Ishikawa (cell line): ENCODE results near the gene MORC1.

Experiments used
- CEBPB ChIP-seq: IDR thresholded peaks from 2 replicates; pipeline ENCODE4 v1.6.1; 2012
- CREB1 ChIP-seq: IDR thresholded peaks from 2 replicates; pipeline ENCODE4 v1.6.1; 2012; ENCODE audit warnings: low read depth
- EGR1 ChIP-seq: IDR thresholded peaks from 2 replicates; pipeline ENCODE4 v1.6.1; 2012
- EP300 ChIP-seq: IDR thresholded peaks from 2 replicates; pipeline ENCODE4 v1.6.1; 2012; ENCODE audit warnings: borderline replicate concordance
- FOXM1 ChIP-seq: IDR thresholded peaks from 2 replicates; pipeline ENCODE4 v1.6.1; 2012; ENCODE audit warnings: low read depth, borderline replicate concordance
- NFIC ChIP-seq: IDR thresholded peaks from 2 replicates; pipeline ENCODE4 v1.6.1; 2012
- RAD21 ChIP-seq: IDR thresholded peaks from 2 replicates; pipeline ENCODE4 v1.6.1; 2012; ENCODE audit warnings: low read depth
- REST ChIP-seq: IDR thresholded peaks from 2 replicates; pipeline ENCODE4 v1.6.1; 2012; ENCODE audit warnings: low read depth, mild to moderate bottlenecking
- TAF1 ChIP-seq: IDR thresholded peaks from 2 replicates; pipeline ENCODE4 v1.6.1; 2012; ENCODE audit warnings: low read depth, mild to moderate bottlenecking
- TCF12 ChIP-seq: IDR thresholded peaks from 2 replicates; pipeline ENCODE4 v1.6.1; 2012; ENCODE audit warnings: low read depth
- TEAD4 ChIP-seq: IDR thresholded peaks from 2 replicates; pipeline ENCODE4 v1.6.1; 2012
- USF1 ChIP-seq: IDR thresholded peaks from 2 replicates; pipeline ENCODE4 v1.6.1; 2012
- YY1 ChIP-seq: IDR thresholded peaks from 2 replicates; pipeline ENCODE4 v1.6.1; 2012; ENCODE audit warnings: low read depth
- ZBTB7A ChIP-seq: IDR thresholded peaks from 2 replicates; pipeline ENCODE4 v1.6.1; 2012; ENCODE audit warnings: low read depth
- TF ChIP-seq, protein P1 (sequence below): IDR thresholded peaks from 2 replicates; pipeline ENCODE4 v1.6.1; 2012

Gene MORC1

GRCh38 chr3:108973019-108973418, 144.9 kb downstream of the MORC1 start:
- TF ChIP-seq RAD21 (no peak), FOXM1 (no peak), TEAD4 (no peak), REST (no peak), ZBTB7A (no peak), CEBPB (no peak), TCF12 (no peak), TAF1 (no peak)
- TF ChIP-seq, protein P1, sequence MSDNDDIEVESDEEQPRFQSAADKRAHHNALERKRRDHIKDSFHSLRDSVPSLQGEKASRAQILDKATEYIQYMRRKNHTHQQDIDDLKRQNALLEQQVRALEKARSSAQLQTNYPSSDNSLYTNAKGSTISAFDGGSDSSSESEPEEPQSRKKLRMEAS = no peak

GRCh38 chr3:108972482-108972881, 145.5 kb downstream of the MORC1 start:
- TF ChIP-seq TCF12 (no peak), EP300 (no peak), TAF1 (no peak), EGR1 (no peak), USF1 (no peak), YY1 (no peak), CREB1 (no peak), RAD21 (no peak), REST (no peak), CEBPB (no peak), FOXM1 (no peak), ZBTB7A (no peak), NFIC (no peak), TEAD4 (no peak)
- TF ChIP-seq, protein P1 = no peak

GRCh38 chr3:108970561-108970960, 147.4 kb downstream of the MORC1 start:
- TF ChIP-seq EGR1 = no peak
- no peak for TF ChIP-seq RAD21
- no peak for TF ChIP-seq TAF1
- TF ChIP-seq FOXM1 = no peak
- TF ChIP-seq EP300 = no peak
- no peak for TF ChIP-seq ZBTB7A
- TF ChIP-seq USF1 = no peak
- no peak for TF ChIP-seq CEBPB
- TF ChIP-seq TCF12 = no peak
- no peak for TF ChIP-seq YY1
- no peak for TF ChIP-seq TEAD4
- no peak for TF ChIP-seq NFIC
- TF ChIP-seq, protein P1 = no peak
- no peak for TF ChIP-seq REST
- no peak for TF ChIP-seq CREB1

DNA sequence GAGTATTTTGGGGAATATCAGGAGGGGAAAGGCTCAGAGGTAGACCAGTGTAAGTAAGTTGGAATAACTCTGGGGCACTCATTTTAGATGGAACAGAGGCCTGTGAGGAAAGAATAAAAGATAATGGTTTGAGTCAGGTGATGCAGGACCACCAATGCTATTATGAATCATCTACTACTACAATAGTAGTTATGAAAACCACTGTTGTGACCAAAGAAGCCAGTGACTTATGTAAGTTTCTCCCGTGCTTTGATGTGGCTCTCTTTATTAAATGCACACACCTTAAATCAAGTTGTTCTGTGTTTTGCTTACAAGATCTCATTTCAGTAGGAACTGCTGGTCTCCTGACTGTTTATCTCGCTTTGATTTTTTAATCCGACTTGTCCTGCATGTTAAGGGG, 151.2 kb downstream of the MORC1 start:
- TF ChIP-seq TAF1 = no peak
- TF ChIP-seq TCF12 = no peak
- no peak for TF ChIP-seq REST
- TF ChIP-seq CREB1 = no peak
- TF ChIP-seq NFIC = no peak
- no peak for TF ChIP-seq EGR1
- TF ChIP-seq ZBTB7A = no peak
